D721Med (cell line): ENCODE measurements around the gene AGL.

Experiments used
- DNase-seq: peaks from one replicate; pipeline ENCODE4 v3.0.0; 2011; ENCODE audit warnings: low spot score; ENCODE audit not compliant: insufficient read length
- FAIRE-seq: peaks from 2 replicates; lab custom pipeline; 2011; peaks lifted over from hg19 to GRCh38; lab: Jason Lieb, UNC
- CTCF ChIP-seq: IDR thresholded peaks from 2 replicates; pipeline ENCODE4 v1.5.1; 2012; ENCODE audit warnings: mild to moderate bottlenecking, control low read depth; ENCODE audit not compliant: insufficient read depth; ENCODE audit errors: missing control alignments

The AGL gene

GRCh38 chr1:99849744-99850458 is at the start of gene AGL:
AGL (plus strand) TSS chr1:99850361; CDS start chr1:99851043, 682 bp downstream.
- FAIRE-seq (no peak), DNase-seq (peak; percentile 40)
- TF ChIP-seq CTCF: no peak

- DNase-seq (no peak), FAIRE-seq (no peak)
- TF ChIP-seq CTCF: no peak
Measured at GRCh38 chr1:99801584-99801983, 48.6 kb upstream of the AGL start.

- no peak for DNase-seq
- no peak for FAIRE-seq
- TF ChIP-seq CTCF: no peak
Measured at GRCh38 chr1:99806882-99807281, 43.3 kb upstream of the AGL start.

- no peak for DNase-seq
- peak; percentile 66 for TF ChIP-seq CTCF
- FAIRE-seq: peak; percentile 97
Measured at GRCh38 chr1:99808391-99809115, 41.6 kb upstream of the AGL start.

- DNase-seq (no peak), FAIRE-seq (peak; percentile 83)
- no peak for TF ChIP-seq CTCF
Measured at GRCh38 chr1:99811075-99811474, 39.1 kb upstream of the AGL start.

- no peak for TF ChIP-seq CTCF
- FAIRE-seq: no peak
- DNase-seq: no peak
Measured at GRCh38 chr1:99811747-99812146, 38.4 kb upstream of the AGL start.
